CD4-positive, alpha-beta T cell treated with Interferon alpha-2 for 1 hour (primary cell): ENCODE results near the gene RHD.
"Not testable (repeated sequence)": the region's sequence is repeated elsewhere in the genome, so short reads cannot be mapped to it uniquely, and the experiment has no call there.

Experiments used
- DNase-seq, 2 donors: peaks; one replicate each; pipeline ENCODE4 v3.0.0-alpha.2; 2020 to 2022

Gene RHD

DNA sequence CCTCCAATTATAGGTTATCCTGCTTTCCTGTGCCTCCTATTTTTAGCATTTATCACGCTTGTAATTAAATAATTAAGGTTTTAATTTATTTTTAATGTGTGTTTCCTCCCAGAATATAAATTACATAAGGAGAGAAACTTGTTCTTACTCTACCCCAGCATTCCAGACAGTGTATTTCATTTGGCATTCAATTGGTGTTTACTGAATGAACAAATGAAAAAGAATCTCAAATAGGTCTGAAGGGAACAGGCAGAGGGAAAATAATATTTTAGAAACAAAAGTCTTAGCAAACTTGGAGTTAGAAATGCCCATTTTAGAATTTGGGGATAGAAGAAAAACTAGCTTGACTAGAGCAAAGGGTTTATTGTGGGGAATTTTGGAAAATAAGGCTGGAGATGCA lies 15.1 kb upstream of the RHD start:
- no peak for DNase-seq

DNA sequence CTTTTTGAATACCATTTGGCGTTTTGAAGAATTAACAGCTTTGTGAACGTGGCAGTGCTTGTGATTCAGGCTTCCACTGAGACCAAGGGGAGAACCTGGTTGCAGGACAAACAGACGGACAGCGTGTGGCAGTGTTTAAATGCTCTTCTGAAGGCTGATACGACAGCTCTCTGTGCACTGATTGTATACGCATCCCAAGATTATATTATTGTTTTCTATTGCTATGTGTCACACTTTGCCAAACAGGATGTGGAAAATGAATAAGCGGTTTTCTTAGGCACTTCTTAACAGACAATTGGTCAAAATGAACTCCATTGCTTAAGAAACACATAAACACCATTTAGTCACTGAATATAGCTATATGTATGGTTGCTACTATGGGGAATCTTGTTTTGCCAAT lies 12.5 kb upstream of the RHD start:
- not testable (repeated sequence) for DNase-seq

DNA sequence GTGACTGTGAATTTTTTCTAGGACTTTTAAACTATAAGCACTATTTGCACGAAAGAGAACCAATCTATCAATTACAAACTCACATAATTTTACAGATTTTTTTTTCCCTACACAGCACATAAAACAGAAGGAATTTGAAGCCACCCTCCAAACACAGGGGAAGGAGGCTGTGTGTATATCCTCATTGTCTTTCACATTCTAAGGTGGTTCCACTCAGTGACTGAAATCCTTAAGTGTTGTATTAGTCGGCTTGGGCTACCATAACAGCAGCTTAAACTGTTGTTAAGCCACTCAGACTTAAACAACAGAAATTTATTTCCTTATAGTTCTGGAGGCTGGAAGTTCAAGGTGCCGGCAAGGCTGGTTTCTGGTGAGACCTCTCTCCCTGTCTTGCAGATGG lies 12.0 kb upstream of the RHD start:
- DNase-seq = not testable (repeated sequence)

DNA sequence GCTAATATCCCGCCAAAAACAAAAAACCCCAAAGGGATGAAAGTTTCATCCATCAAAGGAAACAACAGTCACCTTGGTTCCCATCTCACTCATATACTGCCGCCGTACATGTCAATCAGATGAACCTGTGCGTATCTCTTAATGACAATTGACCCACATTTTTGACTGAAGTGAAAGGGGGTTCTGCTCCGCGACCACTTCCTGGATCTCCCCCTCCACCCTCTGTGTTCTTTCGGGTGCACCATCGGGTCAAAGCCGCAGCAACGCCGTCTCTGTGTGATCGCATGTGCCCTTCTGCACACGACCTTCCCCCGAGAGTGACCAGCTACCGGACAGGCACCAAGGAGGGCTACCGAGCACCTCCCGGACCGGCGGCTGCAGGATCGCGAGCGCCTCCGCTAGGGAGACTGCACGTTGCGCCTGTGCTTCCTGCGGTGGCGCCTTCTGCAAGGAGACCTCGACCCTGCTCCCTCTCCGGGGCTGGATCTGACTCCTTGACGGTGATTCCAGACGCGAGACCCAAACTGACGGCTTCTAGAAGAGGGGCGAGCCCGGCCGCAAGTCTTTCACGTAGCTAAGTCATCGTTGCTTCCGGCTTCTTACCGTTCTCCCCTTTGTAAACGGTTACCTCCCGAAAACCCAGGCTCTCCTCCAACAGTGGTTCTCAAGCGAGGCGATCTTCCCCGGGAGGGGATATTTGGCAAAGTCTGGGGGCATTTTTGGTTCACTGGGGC lies 5.6 kb upstream of the RHD start:
- DNase-seq = not testable (repeated sequence)

DNA sequence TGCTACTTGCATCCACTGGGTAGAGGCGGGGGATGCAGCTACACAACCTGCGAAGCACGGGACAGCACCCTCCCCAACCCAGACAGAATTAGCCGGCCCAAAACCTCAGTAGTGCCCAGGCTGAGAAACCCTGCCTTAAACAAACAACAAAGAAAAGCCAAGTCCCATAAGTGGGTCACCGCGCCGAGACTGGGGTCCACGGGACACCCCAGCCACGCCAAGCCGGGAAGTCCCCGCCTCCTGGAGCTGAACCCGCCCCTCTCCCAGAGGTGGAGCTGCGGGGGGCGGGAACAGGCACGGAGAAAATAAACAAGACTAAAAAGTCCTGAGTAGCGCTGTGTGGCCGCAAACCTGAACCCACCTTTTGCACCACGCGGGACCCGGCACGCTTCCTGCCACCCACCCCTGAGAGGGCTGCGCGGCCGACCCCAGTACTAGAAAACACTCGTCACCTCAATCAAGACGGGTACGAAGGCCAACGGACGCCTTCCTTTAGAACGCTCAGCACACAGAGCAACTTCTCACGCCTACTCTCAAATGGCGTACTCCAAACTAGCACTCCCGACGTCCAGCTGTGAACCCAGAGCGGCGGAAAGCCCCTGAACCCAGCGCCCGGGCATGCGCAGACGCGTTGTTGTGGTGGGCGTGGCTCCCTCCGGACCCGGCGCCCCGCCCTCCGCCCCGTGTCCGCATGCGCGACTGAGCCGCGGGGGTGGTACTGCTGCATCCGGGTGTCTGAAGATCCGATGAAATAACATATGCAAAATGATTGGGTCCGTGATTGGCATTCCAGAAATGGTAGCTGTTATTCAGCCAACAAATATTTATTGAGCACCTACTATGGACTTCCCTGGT lies 4.8 kb upstream of the RHD start:
- peak; percentile 89 to 90 for DNase-seq

DNA sequence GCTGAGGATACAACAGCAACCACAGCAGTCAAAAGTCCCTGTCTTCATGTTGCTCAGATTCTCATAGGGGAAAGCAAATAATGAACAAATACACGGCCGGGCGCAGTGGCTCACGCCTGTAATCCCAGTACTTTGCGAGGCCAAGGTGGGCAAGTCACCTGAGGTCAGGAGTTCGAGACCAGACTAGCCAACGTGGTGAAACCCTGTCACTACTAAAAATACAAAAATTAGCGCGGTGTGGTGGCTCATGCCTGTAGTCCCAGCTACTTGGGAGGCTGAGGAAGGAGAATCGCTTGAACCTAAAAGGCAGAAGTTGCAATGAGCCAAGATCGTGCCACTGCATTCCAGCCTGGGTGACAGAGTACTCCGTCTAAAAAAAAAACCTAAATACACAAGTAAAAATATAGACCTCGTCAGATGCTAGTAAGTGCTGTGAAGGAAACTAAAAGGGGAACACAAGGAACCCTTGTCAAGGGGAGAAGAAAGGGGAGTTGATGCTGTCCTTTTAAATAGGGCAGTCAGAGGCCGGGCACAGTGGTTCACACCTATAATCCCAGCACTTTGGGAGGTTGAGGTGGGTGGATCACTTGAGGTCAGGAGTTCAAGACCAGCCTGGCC lies 4.1 kb upstream of the RHD start:
- not testable (repeated sequence) for DNase-seq

DNA sequence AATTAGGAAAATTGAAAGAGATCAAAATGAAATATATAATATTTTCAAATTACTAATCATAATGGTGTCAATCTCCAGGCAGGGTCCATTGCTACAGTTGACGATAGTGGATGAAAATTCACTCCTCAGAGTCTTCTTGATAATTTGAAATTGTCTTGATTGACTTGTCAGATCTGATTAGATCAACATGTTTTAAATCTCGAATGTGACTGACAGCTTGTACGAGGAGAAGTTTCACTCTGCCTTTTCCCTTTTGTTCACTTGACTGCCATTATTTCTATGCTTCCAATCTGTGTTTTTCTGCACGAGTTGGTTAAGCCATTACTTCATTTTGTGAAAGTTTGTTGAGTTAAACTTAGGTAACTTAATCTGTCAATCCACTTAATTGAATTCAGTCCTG lies 3.3 kb downstream of the RHD start:
- DNase-seq = not testable (repeated sequence)

DNA sequence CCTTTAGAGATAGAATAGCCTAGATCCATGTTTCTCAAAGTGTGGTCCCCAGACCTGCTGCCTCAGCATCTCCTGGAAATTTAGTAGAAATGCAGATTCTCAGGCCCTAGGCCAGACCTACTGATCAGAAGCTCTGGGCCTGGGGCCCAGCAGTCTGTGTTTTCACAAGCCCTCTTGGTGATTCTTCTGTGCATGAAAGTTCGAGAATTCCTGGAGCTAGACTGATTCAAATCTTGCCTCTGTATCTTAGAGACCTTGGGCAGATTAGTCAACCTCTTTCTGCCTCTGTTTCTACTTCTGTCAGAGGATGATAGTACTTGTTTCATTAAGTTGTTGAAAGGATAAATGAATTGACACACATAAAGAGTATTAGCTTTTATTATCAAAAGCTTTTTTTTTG lies 5.0 kb downstream of the RHD start:
- not testable (repeated sequence) for DNase-seq

DNA sequence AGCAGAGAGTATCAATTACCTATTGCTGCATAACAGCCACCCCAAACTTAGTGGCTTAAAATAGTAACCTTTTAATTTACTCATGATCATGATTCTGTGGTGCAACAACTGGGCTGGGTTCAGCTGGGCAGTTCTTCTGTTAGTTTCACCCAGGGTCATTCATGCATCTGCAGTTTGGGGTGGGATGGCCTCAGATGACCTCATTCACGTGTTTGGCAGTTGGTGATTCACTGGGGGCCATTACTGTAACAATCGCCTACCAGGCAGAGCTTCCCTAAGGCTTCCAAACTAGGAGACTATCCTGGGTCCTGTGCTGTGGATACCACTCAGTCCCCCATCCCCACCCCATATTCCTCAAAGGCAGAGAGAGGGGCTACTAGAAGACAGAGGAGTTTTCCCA lies 6.0 kb downstream of the RHD start:
- not testable (repeated sequence) for DNase-seq

DNA sequence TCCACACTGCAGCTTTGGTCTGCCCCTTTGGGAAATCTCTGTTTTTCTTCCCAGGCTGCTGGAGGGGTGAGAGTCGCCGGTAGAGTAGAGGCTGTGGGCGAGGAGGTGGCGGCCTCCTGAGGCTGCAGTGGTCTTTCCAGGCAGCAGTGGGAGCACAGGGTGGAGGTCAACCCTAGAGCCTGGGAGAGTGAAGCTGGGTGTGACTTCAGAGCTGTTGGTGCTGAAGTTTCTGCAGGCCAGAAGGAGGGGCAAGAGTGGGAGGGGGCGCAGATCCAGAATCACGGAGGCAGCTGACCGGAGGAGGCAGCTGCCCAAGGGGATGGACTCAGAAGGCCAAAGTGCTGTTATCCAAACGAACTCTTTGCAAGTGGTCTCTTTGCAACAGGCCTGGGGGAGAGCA lies 6.5 kb downstream of the RHD start:
- not testable (repeated sequence) for DNase-seq

DNA sequence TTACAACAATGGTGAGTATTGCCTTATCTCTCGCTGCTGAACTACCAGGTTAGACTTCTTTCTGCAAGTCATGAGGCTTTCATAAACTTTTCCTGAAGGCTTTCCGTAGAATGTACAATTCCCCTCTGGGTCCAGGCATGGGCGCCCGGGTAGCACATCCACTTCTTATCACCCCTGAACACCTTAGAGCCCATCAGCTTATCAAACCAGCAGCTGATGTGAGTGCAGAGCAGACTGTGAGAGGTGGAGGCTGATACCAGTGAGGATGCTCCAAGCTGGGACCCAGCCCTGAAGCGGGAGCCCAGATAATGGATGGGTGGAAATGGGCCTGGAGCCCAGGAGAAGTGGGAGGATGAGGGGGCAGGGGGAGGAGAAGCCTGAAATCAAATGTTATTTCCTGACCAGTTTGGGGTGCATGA lies 7.4 kb downstream of the RHD start:
- not testable (repeated sequence) for DNase-seq

DNA sequence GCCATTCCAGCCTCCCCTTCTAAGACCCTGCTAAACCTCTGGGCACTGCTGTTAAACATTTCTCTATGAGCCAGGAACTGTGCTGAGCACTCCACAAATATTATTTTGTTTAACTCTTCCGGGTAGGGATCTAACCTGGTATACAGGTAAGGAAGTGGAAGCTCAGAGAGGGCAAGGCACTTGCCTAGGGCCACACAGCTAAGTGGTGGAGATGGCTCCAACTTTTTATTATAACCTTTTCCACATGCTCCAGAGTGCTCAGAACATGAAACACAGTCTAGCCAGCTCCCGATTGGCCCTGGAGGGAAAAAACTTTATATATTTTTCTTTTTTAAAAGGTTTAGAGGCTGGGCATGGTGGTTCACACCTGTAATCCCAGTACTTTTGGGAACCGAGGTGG lies 13.6 kb downstream of the RHD start:
- DNase-seq = not testable (repeated sequence)

DNA sequence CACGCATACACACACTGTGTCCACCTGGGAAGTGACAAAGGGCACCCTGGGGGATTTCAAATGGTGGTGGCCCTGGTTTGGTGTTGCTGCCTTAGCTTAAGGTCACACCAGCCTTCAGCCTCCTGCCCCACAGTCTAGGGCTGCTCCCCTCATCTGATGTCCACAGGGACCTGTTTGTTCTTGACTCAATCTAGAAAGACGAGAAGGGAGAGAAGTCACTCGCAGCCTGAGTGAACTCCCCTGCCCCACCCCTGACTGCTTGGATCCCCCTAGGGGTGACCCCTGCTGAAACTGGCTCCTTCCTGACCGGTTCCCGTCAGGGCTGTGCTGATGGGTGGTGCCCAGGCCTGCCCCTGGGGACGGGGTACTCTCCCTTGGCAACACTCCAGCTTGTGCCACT lies 14.9 kb downstream of the RHD start:
- not testable (repeated sequence) for DNase-seq

DNA sequence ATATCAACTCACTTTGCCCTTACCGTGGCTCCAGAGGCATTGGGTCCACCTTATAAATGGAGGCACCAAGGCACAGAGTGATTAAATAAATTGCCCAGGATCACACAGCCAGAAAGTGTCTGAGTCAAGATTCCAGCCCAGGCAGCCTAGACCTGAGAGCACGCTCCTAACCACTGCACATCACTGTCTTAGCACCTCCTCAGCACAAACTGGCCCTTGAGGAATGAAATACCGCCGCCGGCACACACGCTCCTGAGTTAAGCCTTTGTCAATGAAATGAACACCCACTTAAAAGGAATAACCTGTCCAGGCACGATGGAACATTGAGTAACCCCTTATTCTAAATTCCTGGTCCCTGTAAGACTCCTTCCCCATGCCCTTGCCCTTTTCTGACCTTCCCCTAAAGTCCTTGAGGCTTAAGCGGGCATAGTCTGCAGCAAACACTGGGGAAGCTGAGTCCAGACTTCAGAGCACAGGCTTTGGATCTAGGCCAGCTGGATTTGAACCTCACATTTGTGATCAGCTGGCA lies 16.3 kb downstream of the RHD start:
- DNase-seq = not testable (repeated sequence)

DNA sequence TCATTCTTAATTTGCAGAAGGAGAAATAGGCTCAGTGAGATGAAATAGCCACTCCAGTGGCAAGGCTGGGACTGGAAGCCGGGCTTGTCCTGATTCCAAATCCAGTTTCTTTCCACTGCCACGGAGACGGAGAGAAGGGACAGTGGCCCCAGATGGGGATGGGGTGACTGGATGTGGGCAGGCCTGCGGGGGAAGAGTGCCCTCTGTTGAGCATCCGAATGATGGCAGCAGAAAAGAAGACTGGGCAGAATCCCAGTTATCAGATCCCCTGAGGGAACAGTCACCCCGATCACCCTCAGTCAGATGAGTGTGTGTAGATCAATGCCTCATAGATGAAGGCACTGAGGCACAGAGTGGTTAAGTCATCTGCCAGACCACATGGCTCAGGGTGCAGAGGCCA lies 17.7 kb downstream of the RHD start:
- DNase-seq = not testable (repeated sequence)

DNA sequence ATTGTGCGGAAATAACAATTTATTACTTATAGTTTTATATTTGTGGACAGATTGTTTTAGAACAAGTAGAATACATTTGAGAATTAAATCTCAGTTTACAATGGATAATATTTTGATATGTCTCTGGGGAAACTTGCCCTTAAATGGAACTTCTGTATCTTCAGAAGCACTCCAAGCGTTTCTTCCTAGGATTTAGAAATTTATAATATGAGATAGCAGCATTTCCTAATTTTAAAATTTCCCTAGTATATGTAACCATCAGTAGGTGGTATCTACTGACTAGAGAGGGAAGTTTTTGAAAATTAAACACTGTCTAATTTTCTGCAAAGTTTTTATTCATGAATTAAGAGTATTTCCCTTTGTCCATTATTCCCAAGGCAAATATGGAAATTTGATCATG lies 21.1 kb downstream of the RHD start:
- not testable (repeated sequence) for DNase-seq

DNA sequence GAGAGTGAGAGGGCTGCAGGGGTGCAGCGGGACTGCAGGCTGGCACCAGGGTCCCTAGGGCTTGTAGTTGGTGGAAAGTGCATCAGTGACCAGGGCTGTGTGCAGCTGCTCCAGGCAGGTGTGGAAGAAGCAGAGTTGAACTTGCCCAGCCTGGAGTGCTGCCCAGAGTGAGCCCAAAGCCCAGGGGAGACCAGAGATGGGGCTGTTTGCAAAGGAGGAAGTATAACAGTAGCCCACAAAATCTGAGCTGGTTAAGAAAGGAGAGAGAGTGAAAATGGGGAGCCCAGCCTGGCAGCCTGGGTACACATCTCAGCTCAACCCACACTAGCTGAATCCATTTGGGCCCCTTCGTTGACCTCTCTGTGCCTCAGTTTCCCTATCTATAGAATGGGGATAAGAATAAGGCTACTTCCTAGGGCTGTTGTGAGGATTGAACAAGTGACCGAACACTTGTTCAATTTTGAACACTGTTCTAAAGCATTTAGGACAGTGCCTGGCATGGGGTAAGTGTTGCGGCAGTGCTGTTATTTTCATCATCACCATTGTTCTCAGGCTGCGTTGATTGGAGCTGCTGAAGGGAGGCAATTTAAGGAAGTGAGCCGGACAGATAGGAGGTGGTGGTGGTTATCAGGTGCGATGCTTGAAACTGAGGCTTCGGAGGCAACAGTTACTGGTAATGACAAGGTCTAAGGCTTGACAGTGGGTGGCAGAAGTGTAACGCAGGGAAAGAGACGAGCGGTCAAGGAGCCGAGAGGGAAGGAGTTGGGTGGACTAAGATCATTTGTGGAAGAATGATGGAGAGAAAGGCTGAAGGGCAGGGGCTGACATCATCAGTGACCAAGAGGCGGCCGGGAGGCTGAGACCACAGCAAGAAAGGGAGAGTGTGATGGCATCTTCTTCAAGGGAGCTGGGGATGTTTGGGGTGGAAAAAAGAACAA lies 22.8 kb downstream of the RHD start:
- not testable (repeated sequence) for DNase-seq

DNA sequence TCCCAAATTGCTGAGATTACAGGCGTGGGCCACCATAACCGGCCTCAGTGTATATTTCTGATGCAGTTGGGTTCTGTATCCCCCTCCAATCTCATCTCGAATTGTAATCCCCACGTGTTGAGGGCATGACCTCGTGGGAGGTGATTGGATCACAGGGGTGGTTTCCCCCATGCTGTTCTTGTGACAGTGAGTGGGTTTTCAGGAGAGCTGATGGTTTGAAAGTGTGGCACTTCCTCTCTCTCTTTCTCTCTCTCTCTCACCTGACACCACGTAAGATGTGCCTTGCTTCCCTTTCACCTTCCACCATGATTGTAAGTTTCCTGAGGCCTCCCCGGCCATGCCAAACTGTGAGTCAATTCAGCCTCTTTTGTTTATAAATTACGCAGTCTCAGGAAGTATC lies 24.2 kb downstream of the RHD start:
- not testable (repeated sequence) for DNase-seq

DNA sequence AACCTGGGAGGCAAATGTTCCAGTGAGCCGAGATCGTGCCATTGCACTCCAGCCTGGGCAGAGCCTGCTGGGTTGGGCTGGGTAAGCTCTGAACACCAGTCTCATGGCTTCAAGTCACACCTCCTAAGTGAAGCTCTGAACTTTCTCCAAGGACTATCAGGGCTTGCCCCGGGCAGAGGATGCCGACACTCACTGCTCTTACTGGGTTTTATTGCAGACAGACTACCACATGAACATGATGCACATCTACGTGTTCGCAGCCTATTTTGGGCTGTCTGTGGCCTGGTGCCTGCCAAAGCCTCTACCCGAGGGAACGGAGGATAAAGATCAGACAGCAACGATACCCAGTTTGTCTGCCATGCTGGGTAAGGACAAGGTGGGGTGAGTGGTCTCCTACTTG lies 28.4 kb downstream of the RHD start:
- DNase-seq = not testable (repeated sequence)

DNA sequence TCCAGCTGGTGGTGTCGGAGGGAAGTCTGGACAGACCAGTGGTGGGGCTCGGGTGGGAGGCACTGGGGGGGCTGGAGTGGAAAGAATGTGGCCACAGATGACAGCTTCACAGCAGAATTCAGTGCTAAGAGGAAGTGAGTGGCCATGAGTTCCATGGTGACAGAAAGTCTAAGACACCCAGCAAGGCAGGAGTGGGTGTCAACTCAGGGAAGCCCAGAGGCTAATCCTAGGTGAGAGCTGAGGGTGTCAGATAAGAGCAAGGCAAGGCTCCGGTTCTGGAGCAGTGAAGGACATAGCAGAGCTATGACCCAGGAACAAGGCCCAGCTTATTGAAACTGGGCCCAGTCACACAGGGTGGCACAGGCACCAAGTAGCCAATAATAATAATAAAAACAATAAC lies 30.0 kb downstream of the RHD start:
- not testable (repeated sequence) for DNase-seq

DNA sequence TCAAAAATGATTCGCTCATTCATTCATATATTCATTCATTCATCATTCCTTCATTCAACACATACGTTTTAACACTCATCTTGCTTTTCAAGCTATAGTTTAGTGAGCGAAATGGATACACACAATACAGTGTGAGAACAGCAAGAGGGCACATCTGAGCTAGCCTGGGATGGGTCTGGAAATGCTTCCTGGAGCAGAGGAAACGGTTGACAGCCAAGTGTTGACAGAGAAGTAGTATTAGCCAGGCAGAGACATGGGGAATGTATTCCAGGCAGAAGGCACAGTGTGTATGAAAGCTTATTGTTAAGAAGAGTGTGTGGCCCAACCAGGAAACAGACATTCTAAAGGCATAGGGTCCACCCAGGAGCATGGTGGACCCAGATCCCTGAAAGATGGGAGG lies 32.6 kb downstream of the RHD start:
- DNase-seq = not testable (repeated sequence)

DNA sequence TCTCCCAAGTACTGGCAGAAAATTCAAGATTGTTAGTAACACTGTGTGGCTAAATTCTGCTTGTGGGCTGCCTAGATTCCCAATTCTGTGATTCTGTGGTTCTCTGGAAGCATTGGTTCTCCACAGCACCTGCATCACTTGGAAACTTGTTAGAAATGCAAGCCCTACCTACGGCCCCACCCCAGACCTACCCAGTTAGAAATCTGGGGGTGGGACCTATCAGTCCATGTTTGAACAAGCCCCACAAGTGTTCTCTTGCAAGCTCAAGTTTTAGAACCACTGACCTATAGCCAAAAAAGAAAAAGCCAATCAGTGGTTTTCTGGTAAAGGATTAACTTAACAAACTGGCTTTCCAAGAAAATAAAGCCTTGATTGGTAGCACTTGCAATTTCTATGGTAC lies 35.9 kb downstream of the RHD start:
- DNase-seq = not testable (repeated sequence)
